HepG2 (cell line): Measurements from ENCODE around the gene TMEM229B. TPM values are rescaled to one million over a fixed set of nuclear protein-coding genes. Genes with fewer than 3 reads are reported as not detected.

Source experiments
- ATF7 ChIP-seq, 2 experiments: fragments of 450-650 bp in 1 of 2; sonication (generic) in 1 of 2; formaldehyde crosslinking in 1 of 2; IDR thresholded peaks; 2 replicates each; pipeline versions ENCODE4 v1.4.0 to v1.6.1; 2016 to 2020; ENCODE audit warnings: antibody characterized with exemption in 1 of 2, mild to moderate bottlenecking in 1 of 2, missing genetic modification reagents in 1 of 2
- BRCA1 ChIP-seq: sonication (generic); formaldehyde crosslinking; IDR thresholded peaks from 2 replicates; pipeline ENCODE4 v1.4.0; 2020; ENCODE audit warnings: missing genetic modification reagents
- CHD4 ChIP-seq: fragments of 200-600 bp; sonication (generic); IDR thresholded peaks from 2 replicates; pipeline ENCODE4 v1.7.0; 2017; ENCODE audit warnings: mild to moderate bottlenecking, low read length, borderline replicate concordance
- EZH2 ChIP-seq: conservative IDR thresholded peaks from 2 replicates; pipeline ENCODE4 v1.6.1; 2012; ENCODE audit warnings: mild to moderate bottlenecking, low read depth, low read length, moderate library complexity
- GABPB1 ChIP-seq: IDR thresholded peaks from 2 replicates; pipeline ENCODE4 v1.6.1; 2016; ENCODE audit warnings: mild to moderate bottlenecking, missing genetic modification reagents, moderate library complexity, missing compliant biosample characterization
- MBNL3 ChIP-seq: fragments of 250-450 bp; sonication (Bioruptor Pico); conservative IDR thresholded peaks from 2 replicates; pipeline ENCODE4 v1.8.0; 2022; ENCODE audit warnings: mild to moderate bottlenecking, inconsistent platforms
- MIER2 ChIP-seq: IDR thresholded peaks from 2 replicates; pipeline ENCODE4 v1.6.1; 2016; ENCODE audit warnings: missing biosample characterization, missing genetic modification reagents
- NKX3-1 ChIP-seq: sonication (generic); formaldehyde crosslinking; IDR thresholded peaks from 2 replicates; pipeline ENCODE4 v1.5.0; 2020; ENCODE audit warnings: missing genetic modification reagents
- PAX8 ChIP-seq: sonication (generic); formaldehyde crosslinking; IDR thresholded peaks from 2 replicates; pipeline ENCODE4 v1.8.0; 2022; ENCODE audit warnings: mild to moderate bottlenecking, missing genetic modification reagents, borderline replicate concordance
- SMC3 ChIP-seq: IDR thresholded peaks from 2 replicates; pipeline ENCODE4 v1.6.1; 2011; ENCODE audit warnings: low read length, improper control_type of control experiment
- SRSF1 ChIP-seq: fragments of 200-400 bp; formaldehyde crosslinking; optimal IDR thresholded peaks from 2 replicates; pipeline ENCODE3; 2017; ENCODE audit warnings: mild to moderate bottlenecking, low read depth, low read length, moderate library complexity
- STAG1 ChIP-seq: sonication (generic); formaldehyde crosslinking; IDR thresholded peaks from 2 replicates; pipeline ENCODE4 v1.4.0; 2020; ENCODE audit warnings: missing genetic modification reagents
- TBX2 ChIP-seq: sonication (generic); formaldehyde crosslinking; IDR thresholded peaks from 2 replicates; pipeline ENCODE4 v1.5.0; 2020; ENCODE audit warnings: missing genetic modification reagents, mild to moderate bottlenecking, borderline replicate concordance
- TBX3 ChIP-seq: fragments of 450-650 bp; IDR thresholded peaks from 2 replicates; pipeline ENCODE4 v1.6.1; 2017; ENCODE audit warnings: antibody characterized with exemption, mild to moderate bottlenecking, inconsistent platforms, borderline replicate concordance
- TEAD3 ChIP-seq: optimal IDR thresholded peaks from 2 replicates; pipeline ENCODE3; 2016; ENCODE audit warnings: borderline replicate concordance
- UBTF ChIP-seq: sonication (generic); formaldehyde crosslinking; IDR thresholded peaks from 2 replicates; pipeline ENCODE4 v1.4.0; 2020; ENCODE audit warnings: mild to moderate bottlenecking, missing genetic modification reagents
- XRCC5 ChIP-seq: fragments of 200-400 bp; formaldehyde crosslinking; optimal IDR thresholded peaks from 2 replicates; pipeline ENCODE3; 2017; ENCODE audit warnings: mild to moderate bottlenecking, low read length
- ZNF10 ChIP-seq: sonication (generic); formaldehyde crosslinking; IDR thresholded peaks from 2 replicates; pipeline ENCODE4 v1.4.0; 2020; ENCODE audit warnings: mild to moderate bottlenecking, low read depth, missing genetic modification reagents, borderline replicate concordance
- ZNF317 ChIP-seq: sonication (generic); formaldehyde crosslinking; IDR thresholded peaks from 2 replicates; pipeline ENCODE4 v1.5.0; 2020; ENCODE audit warnings: mild to moderate bottlenecking, missing genetic modification reagents
- ZNF329 ChIP-seq: sonication (generic); formaldehyde crosslinking; IDR thresholded peaks from 2 replicates; pipeline ENCODE4 v1.9.0; 2021; ENCODE audit warnings: low read depth, mild to moderate bottlenecking, missing genetic modification reagents
- ZNF792 ChIP-seq: IDR thresholded peaks from 2 replicates; pipeline ENCODE4 v1.6.1; 2016
- polyA plus RNA-seq, 8 experiments: library from polyadenylated mRNA; depleted of rRNA in 3 of 8; stranded (reverse) in 7 of 8; unstranded in 1 of 8; fragments of >200 nt; fragmentation: Illumina TruSeq in 4 of 8; extraction: Trizol in 4 of 8; gene quantifications; 2 replicates each; pipeline versions ENCODE4 v1.2.1 to v1.2.3, GENCODE V29; 2011 to 2016; ENCODE audit warnings: low read depth in 4 of 8, missing spikeins in 1 of 8, mixed read lengths in 1 of 8; ENCODE audit not compliant: insufficient read depth in 1 of 8
- total RNA-seq, 5 experiments: library from RNA; depleted of rRNA; stranded (reverse); fragments of >200 nt; fragmentation: Illumina TruSeq; extraction: Trizol; gene quantifications; 2 replicates each; pipeline ENCODE4 v1.2.3, GENCODE V29; 2016; ENCODE audit warnings: low read depth in 1 of 5
- TF ChIP-seq, protein P1 (sequence below): sonication (generic); formaldehyde crosslinking; IDR thresholded peaks from 2 replicates; pipeline ENCODE4 v1.5.0; 2020; ENCODE audit warnings: missing genetic modification reagents
- TF ChIP-seq, protein P2 (sequence below): IDR thresholded peaks from 2 replicates; pipeline ENCODE4 v1.6.1; 2016; ENCODE audit warnings: low read depth, borderline replicate concordance

Gene TMEM229B
- total and polyA plus RNA-seq, 2 of the 13 experiments (the other 11 are each of a cell fraction or from before 2014, with no cell fraction given): 0.69 to 1.1 TPM

- peak; percentile 37 for TF ChIP-seq TEAD3 (CRISPR knock-in tag)
- peak; percentile 81 for TF ChIP-seq XRCC5
- no peak for TF ChIP-seq MIER2 (CRISPR knock-in tag)
- no peak for TF ChIP-seq TBX3
- no peak for TF ChIP-seq ZNF792 (CRISPR knock-in tag)
- no peak for TF ChIP-seq GABPB1 (CRISPR knock-in tag)
- TF ChIP-seq, protein P1, sequence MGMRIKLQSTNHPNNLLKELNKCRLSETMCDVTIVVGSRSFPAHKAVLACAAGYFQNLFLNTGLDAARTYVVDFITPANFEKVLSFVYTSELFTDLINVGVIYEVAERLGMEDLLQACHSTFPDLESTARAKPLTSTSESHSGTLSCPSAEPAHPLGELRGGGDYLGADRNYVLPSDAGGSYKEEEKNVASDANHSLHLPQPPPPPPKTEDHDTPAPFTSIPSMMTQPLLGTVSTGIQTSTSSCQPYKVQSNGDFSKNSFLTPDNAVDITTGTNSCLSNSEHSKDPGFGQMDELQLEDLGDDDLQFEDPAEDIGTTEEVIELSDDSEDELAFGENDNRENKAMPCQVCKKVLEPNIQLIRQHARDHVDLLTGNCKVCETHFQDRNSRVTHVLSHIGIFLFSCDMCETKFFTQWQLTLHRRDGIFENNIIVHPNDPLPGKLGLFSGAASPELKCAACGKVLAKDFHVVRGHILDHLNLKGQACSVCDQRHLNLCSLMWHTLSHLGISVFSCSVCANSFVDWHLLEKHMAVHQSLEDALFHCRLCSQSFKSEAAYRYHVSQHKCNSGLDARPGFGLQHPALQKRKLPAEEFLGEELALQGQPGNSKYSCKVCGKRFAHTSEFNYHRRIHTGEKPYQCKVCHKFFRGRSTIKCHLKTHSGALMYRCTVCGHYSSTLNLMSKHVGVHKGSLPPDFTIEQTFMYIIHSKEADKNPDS: no peak
- TF ChIP-seq EZH2: no peak
- no peak; the same call in 1 of the 2 replicates for TF ChIP-seq TBX2 (CRISPR knock-in tag)
- TF ChIP-seq BRCA1: no peak
- TF ChIP-seq CHD4: no peak
- TF ChIP-seq, protein P2, sequence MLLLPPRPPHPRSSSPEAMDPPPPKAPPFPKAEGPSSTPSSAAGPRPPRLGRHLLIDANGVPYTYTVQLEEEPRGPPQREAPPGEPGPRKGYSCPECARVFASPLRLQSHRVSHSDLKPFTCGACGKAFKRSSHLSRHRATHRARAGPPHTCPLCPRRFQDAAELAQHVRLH (CRISPR knock-in tag): no peak
- no peak for TF ChIP-seq NKX3-1
- TF ChIP-seq MBNL3: no peak
- no peak for TF ChIP-seq ZNF317
- no peak for TF ChIP-seq PAX8 (CRISPR knock-in tag)
- peak; percentile 82 for TF ChIP-seq SMC3
- TF ChIP-seq SRSF1: no peak
- TF ChIP-seq UBTF: peak; percentile 67
- TF ChIP-seq ZNF10 (CRISPR knock-in tag): no peak
- TF ChIP-seq ATF7 (IDR thresholded peaks at IDR 0.05): no peak
- TF ChIP-seq ATF7 (CRISPR knock-in tag; IDR thresholded peaks at IDR 0.05): no peak
- TF ChIP-seq ZNF329 (CRISPR knock-in tag): no peak
- TF ChIP-seq STAG1 (CRISPR knock-in tag): peak; percentile 90
Observed at GRCh38 chr14:67426983-67427606, 61.4 kb downstream of the TMEM229B start (continued).
